Left cardiac atrium (tissue), 4 donors: ENCODE results near the gene KEAP1. TPM values are rescaled to one million over a fixed set of nuclear protein-coding genes. Genes with fewer than 3 reads are reported as not detected.
"Not testable (repeated sequence)": the region's sequence is repeated elsewhere in the genome, so short reads cannot be mapped to it uniquely, and the experiment has no call there.

Experiments
- ATAC-seq, 2 donors: fragments of 200-7000 bp; cut with Tn5 transposase; one replicate each; pipeline ENCODE4 v1.9.1; 2020; ENCODE audit warnings: mild to moderate bottlenecking in 2 of 2, moderate library complexity in 2 of 2
- DNase-seq: peaks from one replicate; pipeline ENCODE4 v3.0.0-alpha.2; 2020
- intact Hi-C, 2 donors: fragments of 100-400 bp; cut with DNase I; formaldehyde crosslinking; loops; one replicate each; pipeline versions ENCODE4 v1.14.1 to v1.15.1; 2022 to 2023
- microRNA-seq, 2 donors: library from miRNA; unstranded; fragments of <30 nt; microRNA quantifications; one replicate each; pipeline ENCODE4 v1.2.0, GENCODE V29; 2020
- total RNA-seq, 2 donors: library from RNA; stranded (reverse); fragmentation: NEBNext Ultra II Directional; extraction: Animal tissue kit (Norgen Biotek cat#: 25700); gene quantifications; one replicate each; pipeline ENCODE4 v1.2.1, GENCODE V29; 2021
- donor health status: DM: no; HTN: yes; CAD: no.
- donor health status: DM: no; HTN: yes; CAD: no; lungs with severe emphysema.
- donor health status: DM: yes; HTN: yes; CAD: no.
- donor health status: Dilated cardiomyopathy.

Gene KEAP1
- total RNA-seq, 2 donors from 2014 or later = 53.5 to 55.1 TPM

- intact Hi-C loops = no loop called here
- ATAC-seq = peak; percentile 99
- DNase-seq = peak; percentile 96
Observed at GRCh38 chr19:10461047-10461949, 41.9 kb downstream of the KEAP1 start.

GRCh38 chr19:10460714-10461046, 42.5 kb downstream of the KEAP1 start:
- intact Hi-C loops = no loop called here
- no peak for ATAC-seq
- DNase-seq = no peak

DNA sequence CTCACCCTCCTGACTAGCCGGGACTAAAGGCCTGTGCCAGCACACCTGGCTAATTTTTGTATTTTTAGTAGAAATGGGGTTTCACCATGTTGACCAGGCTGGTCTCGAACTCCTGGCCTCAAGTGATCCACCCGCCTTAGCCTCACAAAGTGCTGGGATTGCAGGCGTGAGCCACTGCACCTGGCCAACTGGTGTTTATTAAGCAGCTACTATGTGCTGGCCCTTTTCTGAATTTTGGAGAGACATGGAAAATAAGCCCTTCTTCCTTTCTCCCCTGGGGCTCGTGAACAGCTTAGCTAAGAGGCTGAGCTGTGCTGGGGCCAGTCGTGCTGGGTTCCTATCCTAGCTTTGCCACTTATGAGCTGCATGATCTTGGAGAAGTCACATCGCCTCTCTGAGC, 44.4 kb downstream of the KEAP1 start:
- DNase-seq, ATAC-seq, intact Hi-C loops: not testable (repeated sequence)

GRCh38 chr19:10454267-10454666, 48.9 kb downstream of the KEAP1 start:
- intact Hi-C loops = no loop called here
- no peak for ATAC-seq
- no peak for DNase-seq

DNA sequence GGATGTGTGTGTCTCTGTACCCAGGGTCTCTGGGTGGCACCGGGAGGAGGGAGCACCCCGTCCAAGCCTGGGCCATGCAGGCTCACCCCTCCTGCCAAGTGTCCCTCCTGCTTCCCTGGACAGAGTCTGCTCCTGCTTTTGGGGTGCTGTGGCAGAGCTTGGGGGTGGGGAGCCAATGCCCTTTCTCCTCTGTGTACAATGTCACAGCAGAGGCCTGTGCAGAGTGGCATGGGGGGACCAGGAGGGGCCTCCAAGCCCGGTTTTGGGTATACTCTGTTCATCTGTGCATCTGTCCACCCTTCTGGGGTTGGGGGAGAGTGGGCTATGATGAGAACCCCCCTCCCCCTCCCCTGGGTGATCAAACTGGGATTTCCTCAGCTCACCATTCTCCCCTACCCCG, 49.3 kb downstream of the KEAP1 start:
- intact Hi-C loops = no loop called here
- DNase-seq = no peak
- no peak for ATAC-seq

DNA sequence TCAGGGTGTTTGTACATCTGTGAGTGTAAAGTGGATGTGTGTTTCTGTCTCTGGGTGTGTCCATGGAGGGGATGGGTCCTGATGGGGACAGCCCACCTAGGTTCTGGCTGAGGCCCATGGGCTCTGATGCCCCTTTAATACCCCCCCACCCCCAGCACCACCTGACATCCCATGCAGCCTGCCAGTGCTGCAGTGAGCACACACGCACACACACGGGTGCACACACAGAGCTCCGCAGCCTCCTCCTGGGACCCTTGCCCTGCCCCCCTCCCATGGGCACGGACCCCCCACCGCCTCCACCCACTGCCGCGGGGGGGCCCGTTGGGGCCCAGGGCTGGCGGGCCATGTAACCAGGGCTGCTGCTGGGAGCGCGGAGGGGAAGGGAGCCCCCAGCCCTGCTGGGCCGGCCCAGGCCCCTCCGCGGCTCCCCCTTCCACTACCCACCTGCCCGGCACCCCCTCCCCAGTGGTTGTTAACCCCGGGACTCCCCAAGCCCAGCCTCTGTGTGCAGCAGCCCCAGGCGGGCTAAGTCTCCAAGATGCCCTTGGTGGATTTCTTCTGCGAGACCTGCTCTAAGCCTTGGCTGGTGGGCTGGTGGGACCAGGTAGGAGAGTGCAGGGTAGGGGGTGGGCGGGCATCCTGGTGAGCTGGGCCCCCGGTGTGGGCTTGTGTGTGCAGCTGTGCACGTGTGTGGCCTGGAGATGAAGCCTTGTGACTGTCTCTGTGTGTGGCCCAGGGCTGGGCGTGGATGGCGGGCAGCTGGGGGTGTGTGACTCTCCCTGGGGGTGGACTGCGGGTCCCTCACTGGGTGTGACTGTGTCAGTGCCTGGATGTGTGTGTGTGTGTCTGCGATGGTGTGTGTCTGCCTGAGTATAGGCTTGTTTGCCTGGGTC, 50.2 kb downstream of the KEAP1 start:
- intact Hi-C loops = no loop called here
- DNase-seq = no peak
- ATAC-seq = no peak

DNA sequence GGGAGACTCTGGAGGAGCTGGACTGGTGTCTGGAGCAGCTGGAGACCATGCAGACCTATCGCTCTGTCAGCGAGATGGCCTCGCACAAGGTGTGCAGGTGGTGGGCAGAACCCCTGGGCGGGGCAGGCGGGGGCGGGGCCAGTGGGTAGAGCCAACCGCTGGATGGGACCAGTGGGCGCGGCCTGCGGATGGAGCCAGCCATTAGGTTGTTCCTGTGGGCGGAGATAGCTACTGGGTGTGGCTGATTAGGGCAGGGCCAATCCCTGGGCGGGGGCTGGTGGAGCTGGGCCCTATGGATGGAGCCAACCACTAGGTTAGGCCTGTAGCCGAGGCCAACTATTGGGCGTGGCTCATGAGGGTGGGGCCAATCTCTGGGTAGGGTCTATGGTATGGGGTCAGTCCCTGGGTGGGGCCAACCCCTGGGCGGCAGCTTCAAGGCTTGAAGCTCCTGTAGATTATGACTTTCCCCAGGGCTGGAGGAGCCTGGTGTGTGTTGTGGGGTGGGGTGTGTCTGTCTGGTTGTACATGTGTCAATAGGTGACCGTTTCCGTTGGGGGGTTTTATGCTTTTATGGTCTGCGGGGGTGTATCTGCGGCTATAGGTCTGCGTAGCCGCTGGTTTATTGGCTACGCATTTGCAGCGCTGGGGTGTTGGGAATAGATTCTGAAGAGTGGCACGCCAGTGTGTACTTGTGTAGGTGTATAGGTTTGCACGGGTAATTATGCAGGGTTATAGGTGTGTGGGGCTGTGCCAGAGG, 52.1 kb downstream of the KEAP1 start:
- ATAC-seq (no peak), DNase-seq (no peak)
- intact Hi-C loops = no loop called here

GRCh38 chr19:10450191-10450852, 52.8 kb downstream of the KEAP1 start:
- DNase-seq (no peak), ATAC-seq (no peak)
- intact Hi-C loops = no loop called here

DNA sequence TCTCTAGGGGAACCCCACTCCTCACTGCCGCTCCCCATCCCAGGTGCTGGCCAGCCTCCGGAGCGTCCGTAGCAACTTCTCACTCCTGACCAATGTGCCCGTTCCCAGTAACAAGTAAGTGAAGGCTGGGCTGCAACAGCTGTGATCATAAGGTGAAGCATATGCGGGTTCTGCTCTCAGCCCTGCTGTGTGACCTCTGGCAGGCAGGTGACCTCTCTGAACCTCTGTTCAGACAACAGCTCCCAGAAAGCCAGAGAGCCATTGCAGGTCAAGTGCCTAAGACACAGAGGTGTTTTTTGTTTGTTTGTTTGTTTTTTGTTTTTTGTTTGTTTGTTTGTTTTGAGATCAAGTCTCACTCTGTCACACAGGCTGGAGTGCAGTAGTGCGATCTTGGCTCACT, 54.1 kb downstream of the KEAP1 start:
- ATAC-seq (no peak), DNase-seq (no peak)
- intact Hi-C loops = no loop called here

DNA sequence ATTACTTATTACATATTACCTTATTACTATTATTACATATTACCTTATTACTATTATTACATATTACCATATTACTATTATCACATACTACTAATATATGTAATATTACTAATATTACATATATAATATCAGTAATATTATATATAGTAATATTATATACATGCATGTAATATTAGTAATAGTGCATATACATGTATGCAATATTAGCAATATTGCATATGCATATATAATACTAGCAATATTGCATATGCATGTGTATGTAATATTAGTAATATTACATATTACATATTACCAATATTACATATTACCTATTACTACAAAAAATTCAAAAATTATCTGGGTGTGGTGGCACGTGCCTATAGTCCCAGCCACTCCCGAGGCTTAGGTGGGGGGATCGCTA, 60.5 kb downstream of the KEAP1 start:
- DNase-seq (no peak), ATAC-seq (no peak)
- intact Hi-C loops = no loop called here

DNA sequence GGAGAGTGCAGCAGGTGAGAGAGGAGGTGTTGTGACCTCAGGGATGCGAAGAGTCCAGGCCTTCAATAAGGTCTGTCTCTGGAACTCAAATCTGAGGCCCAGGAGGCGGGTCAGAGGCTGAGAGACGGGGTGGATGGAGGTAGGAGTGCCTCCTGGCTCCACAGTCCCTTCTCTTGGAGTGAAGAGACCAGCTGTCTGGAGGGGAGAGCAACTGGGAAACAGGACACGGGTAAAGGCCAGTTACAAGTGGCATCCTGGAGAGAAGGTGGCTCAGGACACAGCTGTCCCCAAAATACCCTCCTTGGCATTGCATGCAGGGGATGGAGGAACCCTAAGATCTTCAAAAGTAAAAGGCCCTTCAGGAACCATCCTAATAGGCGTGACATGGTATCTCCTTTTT, 63.6 kb downstream of the KEAP1 start:
- intact Hi-C loops = no loop called here
- DNase-seq (no peak), ATAC-seq (no peak)

Small RNAs within 50 kb of the gene (microRNA-seq; reads per million reads assigned to microRNA genes)
- gene MIR1238 = 0 reads per million in 2 donors

Other genes with a start within 250 kb of the KEAP1 start
- 10 to 100 TPM; 12.0 to 28.5 TPM for gene ICAM1, start 232.2 kb downstream of the KEAP1 start, total RNA-seq
- under 1 TPM; 0.42 to 0.85 TPM for gene ICAM4, start 216.4 kb downstream of the KEAP1 start, total RNA-seq
- under 1 TPM; 0.71 to 0.86 TPM for gene ICAM5, start 213.4 kb downstream of the KEAP1 start, total RNA-seq
- 1 to 10 TPM; 1.5 to 1.8 TPM for gene ZGLP1, start 193.5 kb downstream of the KEAP1 start, total RNA-seq
- gene FDX2, start 187.3 kb downstream of the KEAP1 start, total RNA-seq = 10 to 100 TPM; 14.1 to 18.2 TPM
- gene RAVER1, start 169.8 kb downstream of the KEAP1 start, total RNA-seq = 10 to 100 TPM; 14.0 to 19.3 TPM
- 10 to 100 TPM; 23.4 to 25.3 TPM for gene ICAM3, start 163.7 kb downstream of the KEAP1 start, total RNA-seq
- 10 to 100 TPM; 57.3 to 59.3 TPM for gene TYK2, start 122.8 kb downstream of the KEAP1 start, total RNA-seq
- 100 to 1,000 TPM; 130 to 156 TPM for gene CDC37, start 99.8 kb downstream of the KEAP1 start, total RNA-seq
- 10 to 100 TPM; 13.5 to 13.7 TPM for gene PDE4A, start 82.8 kb downstream of the KEAP1 start, total RNA-seq
- under 1 TPM; 0.21 to 0.29 TPM for gene S1PR5, start 14.1 kb upstream of the KEAP1 start, total RNA-seq
- 10 to 100 TPM; 41.6 to 50.2 TPM for gene ATG4D, start 40.5 kb upstream of the KEAP1 start, total RNA-seq
- 10 to 100 TPM; 11.0 to 15.0 TPM for gene KRI1, start 62.7 kb upstream of the KEAP1 start, total RNA-seq
- gene CDKN2D, start 65.6 kb upstream of the KEAP1 start, total RNA-seq = 1 to 10 TPM; 6.6 TPM
- gene AP1M2, start 84.0 kb upstream of the KEAP1 start, total RNA-seq = under 1 TPM in 1 of 2 donors, not detected in 1; 0.55 TPM
- 10 to 100 TPM; 83.9 to 97.3 TPM for gene SLC44A2, start 122.2 kb upstream of the KEAP1 start, total RNA-seq
- gene ILF3, start 151.0 kb upstream of the KEAP1 start, total RNA-seq = 100 to 1,000 TPM; 108 to 144 TPM
- 10 to 100 TPM; 24.7 to 28.2 TPM for gene QTRT1, start 198.1 kb upstream of the KEAP1 start, total RNA-seq
- gene DNM2, start 214.7 kb upstream of the KEAP1 start, total RNA-seq = 100 to 1,000 TPM; 125 to 186 TPM